CD14-positive monocyte (primary cell): Measurements from ENCODE around the gene ETV3L. TPM values are rescaled to one million over a fixed set of nuclear protein-coding genes. Genes with fewer than 3 reads are reported as not detected.

Experiments used
- DNase-seq, 3 donors: peaks; one replicate each; pipeline ENCODE4 v3.0.0-alpha.2; 2011 to 2022
- H2AFZ ChIP-seq: 2 replicates; pipeline ENCODE4 v1.6.0; 2012; ENCODE audit warnings: mild to moderate bottlenecking, low read depth, low read length, inconsistent platforms; ENCODE audit not compliant: insufficient read depth, poor library complexity, severe bottlenecking
- H3K27ac ChIP-seq, 2 donors: 1 replicate in 1 of 2; 2 replicates in 1 of 2; pipeline ENCODE4 v1.5.1; 2012 to 2013; ENCODE audit warnings: low read length in 2 of 2, control low read depth in 1 of 2, inconsistent platforms in 1 of 2, low read depth in 1 of 2, mild to moderate bottlenecking in 1 of 2
- H3K27me3 ChIP-seq, 2 donors: one replicate each; pipeline versions ENCODE4 v1.6.0 to v1.6.1; 2011 to 2013; ENCODE audit warnings: low read length in 2 of 2; ENCODE audit not compliant: control insufficient read depth in 2 of 2, insufficient read depth in 2 of 2
- H3K36me3 ChIP-seq, 2 donors: replicated peaks in 1 of 2; 1 replicate in 1 of 2; 2 replicates in 1 of 2; pipeline versions ENCODE4 v1.5.1 to v1.6.1; 2012 to 2013; ENCODE audit warnings: low read length in 2 of 2, control low read depth in 1 of 2, inconsistent platforms in 1 of 2, mild to moderate bottlenecking in 1 of 2; ENCODE audit not compliant: insufficient read depth in 2 of 2, control insufficient read depth in 1 of 2
- H3K4me1 ChIP-seq, 2 donors: 1 replicate in 1 of 2; 2 replicates in 1 of 2; pipeline versions ENCODE4 v1.5.1 to v1.6.1; 2012 to 2013; ENCODE audit warnings: low read length in 2 of 2, control low read depth in 1 of 2, inconsistent platforms in 1 of 2, mild to moderate bottlenecking in 1 of 2, moderate library complexity in 1 of 2; ENCODE audit not compliant: insufficient read depth in 2 of 2, control insufficient read depth in 1 of 2
- H3K4me2 ChIP-seq: replicated peaks from 2 replicates; pipeline ENCODE3; 2012; ENCODE audit warnings: low read length, moderate library complexity, mild to moderate bottlenecking; ENCODE audit not compliant: poor library complexity, severe bottlenecking; ENCODE audit errors: extremely low read depth
- H3K4me3 ChIP-seq, 3 experiments: fragments of 200-600 bp in 1 of 3; sonication (generic) in 1 of 3; replicated peaks in 1 of 3; 1 replicate in 2 of 3; 2 replicates in 1 of 3; pipeline ENCODE4 v1.5.1; 2011 to 2013; ENCODE audit warnings: low read length in 3 of 3, mild to moderate bottlenecking in 3 of 3, control low read depth in 2 of 3, low read depth in 2 of 3, inconsistent platforms in 1 of 3, moderate library complexity in 1 of 3
- H3K79me2 ChIP-seq: 2 replicates; pipeline ENCODE4 v1.6.0; 2012; ENCODE audit warnings: mild to moderate bottlenecking, control low read depth, inconsistent platforms, low read length, moderate library complexity; ENCODE audit not compliant: insufficient read depth
- H3K9ac ChIP-seq: 2 replicates; pipeline ENCODE4 v1.6.0; 2017; ENCODE audit warnings: low read length, mild to moderate bottlenecking; ENCODE audit not compliant: insufficient read depth, poor library complexity, severe bottlenecking
- H3K9me3 ChIP-seq, 2 donors: replicated peaks in 1 of 2; 1 replicate in 1 of 2; 2 replicates in 1 of 2; pipeline versions ENCODE4 v1.5.1 to v1.6.1; 2012 to 2013; ENCODE audit warnings: low read length in 2 of 2, control low read depth in 1 of 2; ENCODE audit not compliant: control insufficient read depth in 1 of 2, insufficient read depth in 1 of 2
- H4K20me1 ChIP-seq: 2 replicates; pipeline ENCODE4 v1.6.0; 2012; ENCODE audit warnings: mild to moderate bottlenecking, low read length, control low read depth, moderate library complexity; ENCODE audit not compliant: insufficient read depth
- H3K27ac Mint-ChIP-seq, 7 donors: one replicate each; pipeline ENCODE4 v1.8.0; 2020; ENCODE audit warnings: mild to moderate bottlenecking in 7 of 7, mixed read lengths in 7 of 7, moderate library complexity in 6 of 7, inconsistent platforms in 2 of 7
- H3K27me3 Mint-ChIP-seq, 3 donors: one replicate each; pipeline ENCODE4 v1.8.0; 2021 to 2022; ENCODE audit warnings: low read depth in 3 of 3, mild to moderate bottlenecking in 3 of 3, mixed read lengths in 3 of 3, moderate library complexity in 3 of 3, inconsistent platforms in 1 of 3
- H3K36me3 Mint-ChIP-seq, 2 donors: one replicate each; pipeline ENCODE4 v1.8.0; 2020; ENCODE audit warnings: mixed read lengths in 2 of 2, inconsistent platforms in 1 of 2, mild to moderate bottlenecking in 1 of 2
- H3K4me1 Mint-ChIP-seq: one replicate; pipeline ENCODE4 v1.8.0; 2020; ENCODE audit warnings: mild to moderate bottlenecking, mixed read lengths
- H3K4me3 Mint-ChIP-seq, 2 donors: one replicate each; pipeline ENCODE4 v1.8.0; 2020; ENCODE audit warnings: mild to moderate bottlenecking in 2 of 2, mixed read lengths in 2 of 2, moderate library complexity in 1 of 2
- H3K9me3 Mint-ChIP-seq, 7 donors: one replicate each; pipeline ENCODE4 v1.8.0; 2020 to 2022; ENCODE audit warnings: mixed read lengths in 7 of 7, mild to moderate bottlenecking in 6 of 7, moderate library complexity in 6 of 7, inconsistent platforms in 2 of 7
- WGBS: methylation state at CpG from one replicate; pipeline ENCODE4 v1.1.5; 2013; ENCODE audit warnings: missing lambda C conversion rate; ENCODE audit not compliant: insufficient coverage; 5-methylcytosine and 5-hydroxymethylcytosine counted together
- intact Hi-C, 2 donors: fragments of 100-400 bp; cut with micrococcal nuclease; formaldehyde crosslinking; loops; one replicate each; pipeline versions ENCODE4 v1.15.0 to v1.15.1; 2023
- polyA plus RNA-seq, 3 donors: library from polyadenylated mRNA; depleted of rRNA in 1 of 3; unstranded in 2 of 3; stranded (reverse) in 1 of 3; fragments of 300-500 nt in 2 of 3; fragments of >200 nt in 1 of 3; fragmentation: Illumina TruSeq in 2 of 3; gene quantifications; 1 replicate in 2 of 3; 2 replicates in 1 of 3; pipeline ENCODE4 v1.2.3, GENCODE V29; 2012 to 2021
- TF ChIP-seq, protein P1 (sequence below): fragments of 200-600 bp; IDR thresholded peaks from one replicate; pipeline ENCODE4 v1.8.0; 2022; ENCODE audit warnings: antibody characterized with exemption, mild to moderate bottlenecking

The ETV3L gene
- polyA plus RNA-seq, 3 donors: 0.26 to 0.41 TPM; not detected in 1

DNA sequence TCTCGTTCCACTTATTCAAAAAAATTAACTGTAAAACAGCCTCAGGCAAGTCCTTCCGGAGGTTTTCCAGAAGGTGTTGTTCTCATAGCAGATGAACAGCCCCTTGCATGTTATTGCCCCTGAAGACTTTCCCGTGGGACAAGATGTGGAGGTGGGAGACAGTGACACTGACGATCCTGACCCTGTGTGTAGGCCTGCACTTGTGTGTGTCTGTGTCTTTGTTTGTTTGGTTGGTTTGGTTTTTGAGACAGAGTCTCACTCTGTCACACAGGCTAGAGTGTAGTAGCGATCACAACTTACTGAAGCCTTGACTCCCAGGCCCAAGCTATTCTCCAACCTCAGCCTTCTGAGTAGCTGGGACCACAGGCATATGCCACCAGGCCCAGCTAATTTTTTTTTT, 12.6 kb downstream of the ETV3L start:
- Histone ChIP-seq H3K79me2 (no peaks in the 10 kb centered on the region), H3K9me3 (no peaks in the 10 kb centered on the region), H3K27ac (no peak overlapping the region), H3K4me1 (peaks cover 19% of the 10 kb centered on the region in 2 donors), H3K27me3 (no peaks in the 10 kb centered on the region), H3K36me3 (no peaks in the 10 kb centered on the region), H2AFZ (no peak overlapping the region), H3K4me3 (no peak overlapping the region), H3K4me2 (no peak overlapping the region), H3K9ac (no peak overlapping the region), H4K20me1 (no peaks in the 10 kb centered on the region)
- Mint-ChIP-seq H3K9me3 (no peaks in the 10 kb centered on the region), H3K27ac (no peak overlapping the region), H3K4me1 (peaks cover 11% of the 10 kb centered on the region), H3K4me3 (no peak overlapping the region), H3K27me3 (peaks cover 3 to 13% (median 10%) of the 10 kb centered on the region in 3 donors), H3K36me3 (no peaks in the 10 kb centered on the region)
- no peak for DNase-seq
- no CpG with 5 or more reads among the region's 5 CpGs for WGBS
- intact Hi-C loops: no loop called here
- TF ChIP-seq, protein P1, sequence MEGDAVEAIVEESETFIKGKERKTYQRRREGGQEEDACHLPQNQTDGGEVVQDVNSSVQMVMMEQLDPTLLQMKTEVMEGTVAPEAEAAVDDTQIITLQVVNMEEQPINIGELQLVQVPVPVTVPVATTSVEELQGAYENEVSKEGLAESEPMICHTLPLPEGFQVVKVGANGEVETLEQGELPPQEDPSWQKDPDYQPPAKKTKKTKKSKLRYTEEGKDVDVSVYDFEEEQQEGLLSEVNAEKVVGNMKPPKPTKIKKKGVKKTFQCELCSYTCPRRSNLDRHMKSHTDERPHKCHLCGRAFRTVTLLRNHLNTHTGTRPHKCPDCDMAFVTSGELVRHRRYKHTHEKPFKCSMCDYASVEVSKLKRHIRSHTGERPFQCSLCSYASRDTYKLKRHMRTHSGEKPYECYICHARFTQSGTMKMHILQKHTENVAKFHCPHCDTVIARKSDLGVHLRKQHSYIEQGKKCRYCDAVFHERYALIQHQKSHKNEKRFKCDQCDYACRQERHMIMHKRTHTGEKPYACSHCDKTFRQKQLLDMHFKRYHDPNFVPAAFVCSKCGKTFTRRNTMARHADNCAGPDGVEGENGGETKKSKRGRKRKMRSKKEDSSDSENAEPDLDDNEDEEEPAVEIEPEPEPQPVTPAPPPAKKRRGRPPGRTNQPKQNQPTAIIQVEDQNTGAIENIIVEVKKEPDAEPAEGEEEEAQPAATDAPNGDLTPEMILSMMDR: no peak

DNA sequence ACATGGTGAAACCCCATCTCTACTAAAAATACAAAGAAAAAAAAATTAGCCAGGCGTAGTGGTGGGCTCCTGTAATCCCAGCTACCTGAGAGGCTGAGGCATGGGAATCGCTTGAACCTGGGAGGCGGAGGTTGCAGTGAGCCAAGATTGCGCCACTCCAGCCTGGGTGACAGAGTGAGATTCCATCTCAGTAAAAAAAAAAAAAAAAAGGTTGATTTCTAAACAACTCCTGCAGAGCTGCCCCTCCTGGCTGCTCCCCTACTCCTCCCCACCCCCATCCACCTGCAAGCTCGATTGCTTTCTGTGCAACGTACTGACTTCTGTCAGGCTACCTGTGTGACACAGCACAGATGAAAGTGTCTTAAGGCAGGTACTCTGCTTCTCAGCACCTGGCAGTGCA, 13.3 kb downstream of the ETV3L start:
- WGBS: 80% methylated on average over 1 of the region's 6 CpGs
- Histone ChIP-seq H3K4me2 (no peak overlapping the region), H3K79me2 (no peaks in the 10 kb centered on the region), H3K4me1 (peaks cover 19% of the 10 kb centered on the region in 2 donors), H2AFZ (no peak overlapping the region), H3K9me3 (no peaks in the 10 kb centered on the region), H3K4me3 (no peak overlapping the region), H3K27me3 (no peaks in the 10 kb centered on the region), H4K20me1 (no peaks in the 10 kb centered on the region), H3K36me3 (no peaks in the 10 kb centered on the region), H3K27ac (no peak overlapping the region), H3K9ac (no peak overlapping the region)
- Mint-ChIP-seq H3K9me3 (no peaks in the 10 kb centered on the region), H3K27ac (peak overlapping the region in 2 of 7 donors; percentile 23 to 25), H3K4me3 (no peak overlapping the region), H3K36me3 (no peaks in the 10 kb centered on the region), H3K4me1 (peaks cover 11% of the 10 kb centered on the region), H3K27me3 (peaks cover 3 to 13% (median 10%) of the 10 kb centered on the region in 3 donors)
- TF ChIP-seq, protein P1: no peak
- DNase-seq: no peak
- intact Hi-C loops: no loop called here
